Stimulated activated CD4-positive, alpha-beta T cell treated with anti-CD3 and anti-CD28 coated beads, TNF-alpha, amount 100 ng/mL, for 24 hours (primary cell): ENCODE results near the gene PRRC2B.
"Not testable (repeated sequence)": the region's sequence is repeated elsewhere in the genome, so short reads cannot be mapped to it uniquely, and the experiment has no call there.

Experiments used
- DNase-seq, 3 experiments: peaks; one replicate each; pipeline ENCODE4 v3.0.0-alpha.2; 2020; ENCODE audit warnings: low read depth in 3 of 3

PRRC2B gene

DNA sequence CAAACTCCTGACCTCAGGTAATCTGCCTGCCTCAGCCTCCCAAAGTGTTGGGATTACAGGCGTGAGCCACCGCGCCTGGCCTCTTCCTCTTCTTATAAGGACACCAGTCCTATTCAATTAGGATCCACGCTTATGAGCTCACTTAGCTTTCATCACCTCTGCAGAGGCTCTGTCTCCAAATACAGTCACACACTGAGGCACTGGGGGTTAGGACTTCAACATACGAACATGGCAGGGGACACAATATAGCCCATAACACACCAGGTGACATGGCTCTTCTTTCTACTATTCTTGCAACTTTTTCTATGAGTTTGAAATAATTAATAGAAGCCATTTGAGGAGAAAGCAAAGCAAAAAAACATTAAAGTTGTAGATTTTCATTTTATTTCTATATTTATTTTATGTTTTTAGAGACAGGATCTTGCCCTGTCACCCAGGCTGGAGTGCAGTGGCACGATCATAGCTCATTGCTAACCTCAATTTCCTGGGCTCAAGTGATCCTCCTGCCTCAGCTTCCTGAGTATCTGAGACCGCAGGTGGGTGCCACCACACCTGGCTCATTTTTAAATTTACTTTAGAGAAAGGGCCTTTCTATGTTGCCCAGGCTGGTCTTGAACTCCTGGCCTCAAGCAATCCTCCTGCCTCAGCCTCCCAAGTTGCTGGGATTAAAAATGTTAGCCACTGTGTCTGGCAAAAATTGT lies 145.5 kb downstream of the PRRC2B start:
- DNase-seq = no peak

DNA sequence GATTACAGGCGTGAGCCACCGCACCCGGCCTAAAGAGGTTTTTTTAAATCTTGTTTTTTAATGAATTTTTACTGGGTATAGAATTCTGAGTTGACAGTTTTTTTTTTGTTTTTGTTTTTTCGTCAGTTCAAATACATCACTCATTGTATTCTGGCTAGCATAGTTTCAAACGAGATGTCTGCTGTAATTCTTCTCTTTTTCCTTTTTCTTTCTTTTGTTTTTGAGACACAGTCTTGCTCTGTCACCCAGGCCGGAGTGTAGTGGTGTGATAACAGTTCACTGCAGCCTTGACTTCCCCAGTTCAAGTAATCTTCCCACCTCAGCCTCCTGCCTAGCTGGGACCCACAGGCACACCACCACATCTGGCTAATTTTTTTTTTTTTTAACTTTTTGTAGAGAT lies 149.3 kb downstream of the PRRC2B start:
- no peak for DNase-seq

DNA sequence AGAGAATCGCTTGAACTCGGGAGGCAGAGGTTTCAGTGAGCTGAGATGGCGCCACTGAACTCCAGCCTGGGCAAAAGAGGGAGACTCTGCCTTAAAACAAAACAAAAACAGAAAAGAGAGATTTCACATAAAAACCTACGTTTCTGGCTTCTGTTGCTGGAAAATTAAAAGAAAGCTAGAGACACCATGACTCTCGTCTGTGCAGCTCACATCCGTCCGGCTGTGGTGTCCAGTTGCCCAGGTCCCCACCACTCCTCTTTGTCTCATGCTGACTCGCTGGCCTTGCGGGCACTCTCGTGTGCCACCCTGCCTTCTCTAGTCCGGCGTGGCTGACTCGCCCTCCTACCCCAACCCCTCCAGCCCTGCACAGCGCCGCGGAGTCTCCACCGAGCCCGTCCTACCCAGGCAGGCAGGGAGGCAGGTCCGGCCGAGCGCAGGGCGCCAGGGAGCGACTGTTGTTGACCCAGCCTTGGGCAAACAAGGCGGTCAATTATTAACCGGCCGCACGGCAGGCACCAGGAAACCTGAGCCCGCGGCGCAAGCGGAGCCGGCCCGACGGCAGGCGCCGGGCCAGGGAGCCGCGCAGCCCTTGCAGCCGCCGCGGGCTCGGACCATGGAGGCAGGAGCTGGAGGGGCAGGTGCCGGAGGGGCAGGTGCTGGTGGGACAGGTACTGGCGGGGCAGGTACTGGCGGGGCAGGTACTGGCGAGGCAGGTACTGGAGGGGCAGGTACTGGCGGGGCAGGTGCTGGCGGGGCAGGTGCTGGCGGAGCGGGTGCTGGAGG lies 151.3 kb downstream of the PRRC2B start, which contains the start of gene PRRT1B:
Gene PRRT1B (plus strand): TSS at position 521 of the 783 bp plus-strand sequence. CDS start 93 bp downstream, at position 614.
- DNase-seq = no peak

- no peak for DNase-seq
Measured at GRCh38 chr9:131545786-131546335, 152.0 kb downstream of the PRRC2B start.

DNA sequence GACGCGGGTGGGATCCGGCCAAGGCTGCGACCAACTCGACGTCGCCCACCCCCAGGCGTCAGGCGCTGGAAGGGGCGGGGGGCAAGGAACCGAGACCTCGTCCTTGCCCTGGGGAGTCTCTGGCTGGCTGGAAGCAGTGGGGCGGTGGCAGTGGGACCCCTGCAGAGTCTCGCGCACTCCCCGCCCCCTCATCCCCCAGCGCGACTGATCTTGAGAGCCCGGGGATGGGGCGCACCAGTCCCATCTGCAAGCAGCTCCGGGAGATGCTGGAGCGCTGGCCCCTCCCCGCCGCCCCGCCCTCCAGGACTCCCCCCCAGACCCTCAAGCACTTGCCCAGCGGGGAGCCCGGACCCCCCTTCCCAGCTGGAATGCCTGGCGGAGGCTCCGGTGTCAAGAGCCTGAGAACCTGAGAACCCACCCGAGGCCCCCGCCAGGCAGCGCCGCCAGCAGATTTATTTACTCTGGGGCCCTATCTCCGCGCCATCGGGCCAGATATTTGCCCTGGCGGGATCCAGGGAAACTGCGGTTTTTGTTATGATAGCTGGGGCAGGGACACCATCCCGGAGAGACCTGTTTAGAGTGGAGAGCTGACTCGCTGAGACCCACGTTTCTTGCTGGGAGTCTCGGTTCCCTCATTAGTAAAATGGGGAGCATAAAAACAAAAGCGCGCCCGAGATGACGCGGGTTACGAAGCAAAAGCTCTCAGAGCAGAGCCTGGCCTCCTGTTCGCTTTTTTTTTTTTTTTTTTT lies 152.6 kb downstream of the PRRC2B start:
- no peak for DNase-seq

DNA sequence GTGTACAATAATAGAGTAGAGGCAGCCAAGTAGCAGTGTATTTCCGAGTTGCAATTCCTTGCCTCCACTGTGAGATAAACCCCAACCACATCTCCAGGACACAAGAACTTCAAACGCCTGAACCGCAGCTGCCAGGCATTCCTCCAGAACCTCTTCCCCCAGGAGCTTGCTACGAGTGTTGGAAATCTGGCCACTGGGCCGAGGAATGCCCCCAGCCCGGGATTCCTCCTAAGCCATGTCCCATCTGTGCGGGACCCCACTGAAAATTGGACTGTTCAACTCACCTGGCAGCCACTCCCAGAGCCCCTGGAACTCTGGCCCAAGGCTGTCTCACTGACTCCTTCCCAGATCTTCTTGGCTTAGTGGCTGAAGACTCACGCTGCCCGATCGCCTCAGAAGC lies 155.3 kb downstream of the PRRC2B start:
- DNase-seq = not testable (repeated sequence)
